ENCODE data around the gene ATP5MG. TPM values are rescaled to one million over a fixed set of nuclear protein-coding genes. Genes with fewer than 3 reads are reported as not detected.
"Not testable (repeated sequence)": the region's sequence is repeated elsewhere in the genome, so short reads cannot be mapped to it uniquely, and the experiment has no call there.

ATP5MG gene
- total and polyA plus RNA-seq, 5 experiments from 2014 or later, result 145 to 923 (median 649) TPM

GRCh38 chr11:118411530-118411929 lies 10.1 kb downstream of the ATP5MG start:
- ATAC-seq (no peak), DNase-seq (no peak)
- Mint-ChIP-seq H3K27me3 (no peaks in the 10 kb centered on the region), H3K36me3 (peaks cover 0 to 46% (median 13%) of the 10 kb centered on the region in 3 donors), H3K4me1 (peaks cover 3 to 46% (median 23%) of the 10 kb centered on the region in 4 donors), H3K9me3 (no peaks in the 10 kb centered on the region), H3K27ac (peak overlapping the region in 4 of 10 donors; percentile 27 to 67 (median 58)), H3K4me3 (no peak overlapping the region)
- POLR2A ChIA-PET, result no interaction called here

- no peak for DNase-seq
- Mint-ChIP-seq H3K36me3 (peaks cover 0 to 33% (median 8%) of the 10 kb centered on the region in 3 donors), H3K27me3 (no peaks in the 10 kb centered on the region), H3K27ac (peak overlapping the region in 5 of 10 donors; percentile 12 to 66 (median 37)), H3K4me1 (peaks cover 3 to 38% (median 17%) of the 10 kb centered on the region in 4 donors), H3K4me3 (no peak overlapping the region), H3K9me3 (no peaks in the 10 kb centered on the region)
- POLR2A ChIA-PET, result interaction anchor here (0.7 to 1.4 kb wide), 2 partner anchors 23 to 243 kb away, joined by 3 to 5 read pairs; partner anchors contain the start of gene KMT2A
- ATAC-seq, result no peak
These were observed 11.5 kb downstream of the ATP5MG start for GRCh38 chr11:118412921-118413320.

- peaks cover 0 to 10% (median 0%) of the 10 kb centered on the region in 3 donors for H3K36me3 Mint-ChIP-seq
- no peak overlapping the region for H3K4me3 Mint-ChIP-seq
- H3K27me3 Mint-ChIP-seq, result no peaks in the 10 kb centered on the region
These were observed 13.8 kb downstream of the ATP5MG start for GRCh38 chr11:118415062-118415738.

GRCh38 chr11:118415739-118416068 lies 14.3 kb downstream of the ATP5MG start:
- Mint-ChIP-seq H3K4me1 (peaks cover 0 to 10% (median 2%) of the 10 kb centered on the region in 4 donors), H3K4me3 (no peak overlapping the region), H3K27me3 (no peaks in the 10 kb centered on the region), H3K27ac (no peak overlapping the region), H3K9me3 (no peaks in the 10 kb centered on the region), H3K36me3 (peaks cover 0 to 5% (median 0%) of the 10 kb centered on the region in 3 donors)
- no peak for DNase-seq
- ATAC-seq, result peak in 1 of 2 donors; percentile 44
- POLR2A ChIA-PET, result interaction anchor here (0.8 kb wide), 1 partner anchor 15 kb away, joined by 3 read pairs; no protein-coding TSS in a partner anchor

More at GRCh38 chr11:118415062-118415738, 13.8 kb downstream of the ATP5MG start:
- ATAC-seq, result no peak
- POLR2A ChIA-PET, result no interaction called here
- no peak overlapping the region for H3K27ac Mint-ChIP-seq
- peaks cover 2 to 15% (median 5%) of the 10 kb centered on the region in 4 donors for H3K4me1 Mint-ChIP-seq
- DNase-seq, result no peak
- no peaks in the 10 kb centered on the region for H3K9me3 Mint-ChIP-seq

- POLR2A ChIA-PET, H3K4me3 Mint-ChIP-seq: not testable (repeated sequence)
These were observed 15.5 kb downstream of the ATP5MG start for GRCh38 chr11:118416900-118417299.

GRCh38 chr11:118417801-118418200 lies 16.4 kb downstream of the ATP5MG start:
- no peak overlapping the region for H3K4me3 Mint-ChIP-seq
- ATAC-seq, result no peak
- H3K27me3 Mint-ChIP-seq, result no peaks in the 10 kb centered on the region
- H3K36me3 Mint-ChIP-seq, result no peaks in the 10 kb centered on the region
- no peak for DNase-seq
- POLR2A ChIA-PET, result interaction anchor here (1.2 kb wide), 1 partner anchor 15 kb away, joined by 3 read pairs; no protein-coding TSS in a partner anchor
- H3K4me1 Mint-ChIP-seq, result peaks cover 0 to 9% (median 2%) of the 10 kb centered on the region in 4 donors
- no peaks in the 10 kb centered on the region for H3K9me3 Mint-ChIP-seq
- H3K27ac Mint-ChIP-seq, result no peak overlapping the region

More at GRCh38 chr11:118416900-118417299, 15.5 kb downstream of the ATP5MG start:
- not testable (repeated sequence) for H3K27me3 Mint-ChIP-seq, H3K27ac Mint-ChIP-seq, H3K4me1 Mint-ChIP-seq, H3K9me3 Mint-ChIP-seq, H3K36me3 Mint-ChIP-seq, DNase-seq, ATAC-seq

GRCh38 chr11:118418766-118419165 lies 17.4 kb downstream of the ATP5MG start:
- H3K9me3 Mint-ChIP-seq, result no peaks in the 10 kb centered on the region
- H3K27ac Mint-ChIP-seq, result no peak overlapping the region
- H3K4me3 Mint-ChIP-seq, result no peak overlapping the region
- no peaks in the 10 kb centered on the region for H3K27me3 Mint-ChIP-seq
- H3K36me3 Mint-ChIP-seq, result no peaks in the 10 kb centered on the region
- H3K4me1 Mint-ChIP-seq, result peaks cover 0 to 3% (median 0%) of the 10 kb centered on the region in 4 donors
- no peak for DNase-seq
- POLR2A ChIA-PET, result interaction anchor here (1.2 kb wide), 1 partner anchor 16 kb away, joined by 3 read pairs; no protein-coding TSS in a partner anchor
- ATAC-seq, result no peak

GRCh38 chr11:118427707-118428106 lies 26.3 kb downstream of the ATP5MG start:
- H3K27ac Mint-ChIP-seq, result no peak overlapping the region
- H3K9me3 Mint-ChIP-seq, result no peaks in the 10 kb centered on the region

GRCh38 chr11:118430956-118431355 lies 29.6 kb downstream of the ATP5MG start:
- Mint-ChIP-seq H3K9me3 (no peaks in the 10 kb centered on the region), H3K4me1 (peaks cover 11 to 18% (median 11%) of the 10 kb centered on the region in 4 donors), H3K27me3 (no peaks in the 10 kb centered on the region), H3K4me3 (no peak overlapping the region), H3K27ac (no peak overlapping the region), H3K36me3 (no peaks in the 10 kb centered on the region)
- DNase-seq (no peak), ATAC-seq (no peak)
- POLR2A ChIA-PET, result interaction anchor here (0.6 to 0.9 kb wide), 4 partner anchors 15 to 708 kb away, joined by 3 read pairs; no protein-coding TSS in a partner anchor

More at GRCh38 chr11:118427707-118428106, 26.3 kb downstream of the ATP5MG start:
- Mint-ChIP-seq H3K36me3 (peaks cover 0 to 3% (median 0%) of the 10 kb centered on the region in 3 donors), H3K4me1 (peaks cover 0 to 2% (median 0%) of the 10 kb centered on the region in 4 donors), H3K4me3 (no peak overlapping the region), H3K27me3 (no peaks in the 10 kb centered on the region)
- POLR2A ChIA-PET, result interaction anchor here (1.3 kb wide), 1 partner anchor 8 kb away, joined by 4 read pairs; the partner anchor contains the start of gene KMT2A
- DNase-seq, result no peak
- ATAC-seq, result no peak

GRCh38 chr11:118434123-118434552 lies 32.7 kb downstream of the ATP5MG start:
- peaks cover 16 to 35% (median 18%) of the 10 kb centered on the region in 4 donors for H3K4me1 Mint-ChIP-seq
- peak overlapping the region; percentile 82 to 99 (median 94) for H3K4me3 Mint-ChIP-seq
- POLR2A ChIA-PET, result interaction anchor here (1.2 to 3.0 kb wide), 3 partner anchors 24 to 90 kb away, joined by 4 to 43 read pairs (median 5); partner anchors contain the start of gene CD3G
- no peaks in the 10 kb centered on the region for H3K9me3 Mint-ChIP-seq
- H3K36me3 Mint-ChIP-seq, result peaks cover 0 to 3% (median 0%) of the 10 kb centered on the region in 3 donors
- DNase-seq, result peak in 1 of 10 donors; percentile 70
- no peak for ATAC-seq
- H3K27ac Mint-ChIP-seq, result peak overlapping the region; percentile 89 to 98 (median 96)
- H3K27me3 Mint-ChIP-seq, result no peaks in the 10 kb centered on the region

GRCh38 chr11:118434553-118435289 lies 33.3 kb downstream of the ATP5MG start:
- H3K9me3 Mint-ChIP-seq, result no peaks in the 10 kb centered on the region
- peak overlapping the region; percentile 82 to 99 (median 94) for H3K4me3 Mint-ChIP-seq
- DNase-seq, result peak in 9 of 10 donors; percentile 13 to 54 (median 43)
- POLR2A ChIA-PET, result interaction anchor here (0.8 to 3.0 kb wide), 14 partner anchors 10 to 452 kb away, joined by 3 to 43 read pairs (median 5); partner anchors contain the start of genes ARCN1, ATP5MG, CD3G and UBE4A
- H3K36me3 Mint-ChIP-seq, result peaks cover 0 to 6% (median 0%) of the 10 kb centered on the region in 3 donors
- peak; percentile 19 to 21 for ATAC-seq
- peak overlapping the region; percentile 89 to 98 (median 96) for H3K27ac Mint-ChIP-seq
- no peaks in the 10 kb centered on the region for H3K27me3 Mint-ChIP-seq
- peaks cover 20 to 41% (median 23%) of the 10 kb centered on the region in 4 donors for H3K4me1 Mint-ChIP-seq

- Mint-ChIP-seq H3K4me3 (peak overlapping the region; percentile 82 to 99 (median 94)), H3K27ac (peak overlapping the region; percentile 89 to 98 (median 96)), H3K36me3 (peaks cover 0 to 11% (median 0%) of the 10 kb centered on the region in 3 donors), H3K4me1 (peaks cover 25 to 47% (median 29%) of the 10 kb centered on the region in 4 donors), H3K9me3 (no peaks in the 10 kb centered on the region), H3K27me3 (no peaks in the 10 kb centered on the region)
- ATAC-seq, result peak; percentile 19 to 44
- POLR2A ChIA-PET, result interaction anchor here (0.5 to 3.0 kb wide), 27 partner anchors 8 to 843 kb away, joined by 3 to 43 read pairs (median 4); partner anchors contain the start of genes ARCN1, ATP5MG, CD3D and CD3G
- DNase-seq, result peak in 6 of 10 donors; percentile 49 to 87 (median 51)
These were observed 34.0 kb downstream of the ATP5MG start for GRCh38 chr11:118435290-118435892.
